ENCODE data around the gene TRIM65.
A peak's percentile ranks its signal among the peaks of the same experiment; 100 is the strongest.

The TRIM65 gene

GRCh38 chr17:75921596-75921995, 24.8 kb upstream of the TRIM65 start:
- Histone ChIP-seq H3K4ac (ENCODE audit: low read length) (no peak overlapping the region), H4K8ac (ENCODE audit: low read depth, low read length) (no peak overlapping the region), H3K27me3 (ENCODE audit: control insufficient read depth in 3 of 3, insufficient read depth in 3 of 3, low read depth in 1 of 3, low read length in 3 of 3) (no peaks in the 10 kb centered on the region), H3K18ac (ENCODE audit: low read length) (no peak overlapping the region), H2BK120ac (ENCODE audit: low read depth, low read length) (no peak overlapping the region), H3K4me3 (ENCODE audit: low read length in 2 of 2) (no peak overlapping the region), H2AK5ac (ENCODE audit: low read depth, low read length) (no peak overlapping the region), H2AFZ (ENCODE audit: low read length) (no peak overlapping the region), H2BK12ac (ENCODE audit: low read length) (no peak overlapping the region), H3K36me3 (replicated peaks in 1 of 2; ENCODE audit: control insufficient read depth in 2 of 2, insufficient read depth in 2 of 2, low read length in 2 of 2) (peaks cover 17 to 64% of the 10 kb centered on the region in 2 donors), H2BK5ac (ENCODE audit: low read length) (no peak overlapping the region), H4K91ac (ENCODE audit: low read depth, low read length, poor library complexity) (no peak overlapping the region), H3K4me1 (ENCODE audit: control insufficient read depth in 2 of 2, insufficient read depth in 1 of 2, low read depth in 1 of 2, low read length in 2 of 2) (no peaks in the 10 kb centered on the region), H3K79me1 (ENCODE audit: low read depth, low read length) (no peaks in the 10 kb centered on the region), H3K9me3 (replicated peaks in 1 of 2; ENCODE audit: control insufficient read depth in 2 of 2, insufficient read depth in 1 of 2, low read depth in 1 of 2, low read length in 2 of 2) (no peaks in the 10 kb centered on the region), H3K23ac (ENCODE audit: low read depth, low read length, poor library complexity) (no peak overlapping the region), H3K14ac (ENCODE audit: low read length) (no peak overlapping the region), H3K4me2 (ENCODE audit: insufficient read depth, low read length, poor library complexity, severe bottlenecking) (no peak overlapping the region), H3K27ac (replicated peaks; ENCODE audit: low read length) (no peak overlapping the region), H3K9ac (ENCODE audit: low read depth, low read length, poor library complexity) (no peak overlapping the region), H2BK15ac (ENCODE audit: low read length) (no peak overlapping the region)
- no CpG with 5 or more reads among the region's 15 CpGs for WGBS, 2 donors (ENCODE audit: extremely low coverage in 2 of 2, insufficient read length in 2 of 2, insufficient replicate concordance in 1 of 2)
- no peak for DNase-seq (ENCODE audit: low spot score)

- no peak overlapping the region for H2BK15ac ChIP-seq (ENCODE audit: low read length)
- no peaks in the 10 kb centered on the region for H3K27me3 ChIP-seq (ENCODE audit: control insufficient read depth in 3 of 3, insufficient read depth in 3 of 3, low read depth in 1 of 3, low read length in 3 of 3)
- H3K4me1 ChIP-seq (ENCODE audit: control insufficient read depth in 2 of 2, insufficient read depth in 1 of 2, low read depth in 1 of 2, low read length in 2 of 2), result no peaks in the 10 kb centered on the region
- no peak overlapping the region for H3K4me2 ChIP-seq (ENCODE audit: insufficient read depth, low read length, poor library complexity, severe bottlenecking)
- no peak overlapping the region for H4K91ac ChIP-seq (ENCODE audit: low read depth, low read length, poor library complexity)
- H3K23ac ChIP-seq (ENCODE audit: low read depth, low read length, poor library complexity), result no peak overlapping the region
- DNase-seq (ENCODE audit: low spot score), result no peak
- WGBS, 2 donors (ENCODE audit: extremely low coverage in 2 of 2, insufficient read length in 2 of 2, insufficient replicate concordance in 1 of 2), result no CpG with 5 or more reads among the region's 11 CpGs
- H2BK5ac ChIP-seq (ENCODE audit: low read length), result peak overlapping the region; percentile 82
- peaks cover 6 to 53% of the 10 kb centered on the region in 2 donors for H3K36me3 ChIP-seq (replicated peaks in 1 of 2; ENCODE audit: control insufficient read depth in 2 of 2, insufficient read depth in 2 of 2, low read length in 2 of 2)
- H3K4ac ChIP-seq (ENCODE audit: low read length), result no peak overlapping the region
- H3K27ac ChIP-seq (replicated peaks; ENCODE audit: low read length), result no peak overlapping the region
- peak overlapping the region; percentile 22 for H2BK12ac ChIP-seq (ENCODE audit: low read length)
- no peak overlapping the region for H3K9ac ChIP-seq (ENCODE audit: low read depth, low read length, poor library complexity)
- H2AFZ ChIP-seq (ENCODE audit: low read length), result no peak overlapping the region
- no peak overlapping the region for H3K18ac ChIP-seq (ENCODE audit: low read length)
- H4K8ac ChIP-seq (ENCODE audit: low read depth, low read length), result peak overlapping the region; percentile 43
- no peak overlapping the region for H3K4me3 ChIP-seq (ENCODE audit: low read length in 2 of 2)
- H3K79me1 ChIP-seq (ENCODE audit: low read depth, low read length), result no peaks in the 10 kb centered on the region
- H3K14ac ChIP-seq (ENCODE audit: low read length), result no peak overlapping the region
- H2BK120ac ChIP-seq (ENCODE audit: low read depth, low read length), result no peak overlapping the region
- H2AK5ac ChIP-seq (ENCODE audit: low read depth, low read length), result no peak overlapping the region
- no peaks in the 10 kb centered on the region for H3K9me3 ChIP-seq (replicated peaks in 1 of 2; ENCODE audit: control insufficient read depth in 2 of 2, insufficient read depth in 1 of 2, low read depth in 1 of 2, low read length in 2 of 2)
Observed at GRCh38 chr17:75920045-75920560, 23.4 kb upstream of the TRIM65 start.

- DNase-seq (ENCODE audit: low spot score), result no peak
- H2BK15ac ChIP-seq (ENCODE audit: low read length), result no peak overlapping the region
- H2AFZ ChIP-seq (ENCODE audit: low read length), result no peak overlapping the region
- H3K4me1 ChIP-seq (ENCODE audit: control insufficient read depth in 2 of 2, insufficient read depth in 1 of 2, low read depth in 1 of 2, low read length in 2 of 2), result no peaks in the 10 kb centered on the region
- H3K4me3 ChIP-seq (ENCODE audit: low read length in 2 of 2), result no peak overlapping the region
- H3K23ac ChIP-seq (ENCODE audit: low read depth, low read length, poor library complexity), result no peak overlapping the region
- H3K27me3 ChIP-seq (ENCODE audit: control insufficient read depth in 3 of 3, insufficient read depth in 3 of 3, low read depth in 1 of 3, low read length in 3 of 3), result no peaks in the 10 kb centered on the region
- H3K14ac ChIP-seq (ENCODE audit: low read length), result no peak overlapping the region
- H3K4ac ChIP-seq (ENCODE audit: low read length), result no peak overlapping the region
- H2BK5ac ChIP-seq (ENCODE audit: low read length), result peak overlapping the region; percentile 82
- no peak overlapping the region for H3K18ac ChIP-seq (ENCODE audit: low read length)
- peaks cover 9 to 53% of the 10 kb centered on the region in 2 donors for H3K36me3 ChIP-seq (replicated peaks in 1 of 2; ENCODE audit: control insufficient read depth in 2 of 2, insufficient read depth in 2 of 2, low read length in 2 of 2)
- no peak overlapping the region for H2BK12ac ChIP-seq (ENCODE audit: low read length)
- no peaks in the 10 kb centered on the region for H3K79me1 ChIP-seq (ENCODE audit: low read depth, low read length)
- WGBS, 2 donors (ENCODE audit: extremely low coverage in 2 of 2, insufficient read length in 2 of 2, insufficient replicate concordance in 1 of 2), result no CpG with 5 or more reads among the region's 22 CpGs
- H4K8ac ChIP-seq (ENCODE audit: low read depth, low read length), result peak overlapping the region; percentile 43
- H2AK5ac ChIP-seq (ENCODE audit: low read depth, low read length), result no peak overlapping the region
- no peak overlapping the region for H3K27ac ChIP-seq (replicated peaks; ENCODE audit: low read length)
- no peak overlapping the region for H3K4me2 ChIP-seq (ENCODE audit: insufficient read depth, low read length, poor library complexity, severe bottlenecking)
- H3K9me3 ChIP-seq (replicated peaks in 1 of 2; ENCODE audit: control insufficient read depth in 2 of 2, insufficient read depth in 1 of 2, low read depth in 1 of 2, low read length in 2 of 2), result peaks cover 0 to 2% of the 10 kb centered on the region in 2 donors
- no peak overlapping the region for H4K91ac ChIP-seq (ENCODE audit: low read depth, low read length, poor library complexity)
- peak overlapping the region; percentile 72 for H3K9ac ChIP-seq (ENCODE audit: low read depth, low read length, poor library complexity)
- H2BK120ac ChIP-seq (ENCODE audit: low read depth, low read length), result no peak overlapping the region
Observed at GRCh38 chr17:75919611-75920010, 22.9 kb upstream of the TRIM65 start.

GRCh38 chr17:75917917-75918445, 21.2 kb upstream of the TRIM65 start:
- Histone ChIP-seq H2BK12ac (ENCODE audit: low read length) (no peak overlapping the region), H3K23ac (ENCODE audit: low read depth, low read length, poor library complexity) (no peak overlapping the region)

More at GRCh38 chr17:75917917-75918445, 21.2 kb upstream of the TRIM65 start:
- Histone ChIP-seq H2AFZ (ENCODE audit: low read length) (no peak overlapping the region), H3K14ac (ENCODE audit: low read length) (no peak overlapping the region), H3K4me3 (ENCODE audit: low read length in 2 of 2) (no peak overlapping the region), H3K9me3 (replicated peaks in 1 of 2; ENCODE audit: control insufficient read depth in 2 of 2, insufficient read depth in 1 of 2, low read depth in 1 of 2, low read length in 2 of 2) (peaks cover 0 to 2% of the 10 kb centered on the region in 2 donors), H3K79me1 (ENCODE audit: low read depth, low read length) (no peaks in the 10 kb centered on the region), H3K4me1 (ENCODE audit: control insufficient read depth in 2 of 2, insufficient read depth in 1 of 2, low read depth in 1 of 2, low read length in 2 of 2) (no peaks in the 10 kb centered on the region), H3K27me3 (ENCODE audit: control insufficient read depth in 3 of 3, insufficient read depth in 3 of 3, low read depth in 1 of 3, low read length in 3 of 3) (no peaks in the 10 kb centered on the region), H3K36me3 (replicated peaks in 1 of 2; ENCODE audit: control insufficient read depth in 2 of 2, insufficient read depth in 2 of 2, low read length in 2 of 2) (peaks cover 9 to 59% of the 10 kb centered on the region in 2 donors), H3K9ac (ENCODE audit: low read depth, low read length, poor library complexity) (no peak overlapping the region), H3K27ac (replicated peaks; ENCODE audit: low read length) (no peak overlapping the region), H4K91ac (ENCODE audit: low read depth, low read length, poor library complexity) (no peak overlapping the region), H3K18ac (ENCODE audit: low read length) (no peak overlapping the region), H2AK5ac (ENCODE audit: low read depth, low read length) (no peak overlapping the region), H4K8ac (ENCODE audit: low read depth, low read length) (no peak overlapping the region), H2BK120ac (ENCODE audit: low read depth, low read length) (no peak overlapping the region), H2BK5ac (ENCODE audit: low read length) (peak overlapping the region; percentile 3), H2BK15ac (ENCODE audit: low read length) (no peak overlapping the region), H3K4ac (ENCODE audit: low read length) (no peak overlapping the region), H3K4me2 (ENCODE audit: insufficient read depth, low read length, poor library complexity, severe bottlenecking) (no peak overlapping the region)
- no CpG with 5 or more reads among the region's 31 CpGs for WGBS, 2 donors (ENCODE audit: extremely low coverage in 2 of 2, insufficient read length in 2 of 2, insufficient replicate concordance in 1 of 2)
- DNase-seq (ENCODE audit: low spot score), result no peak

Measured in neuronal stem cell (in vitro differentiated cells).